GM21367 (cell line): ENCODE data around the gene CLDN1.
"Not testable (repeated sequence)": the region's sequence is repeated elsewhere in the genome, so short reads cannot be mapped to it uniquely, and the experiment has no call there.

Source experiments
- ATAC-seq: cut with Tn5 transposase; IDR thresholded peaks from one replicate; pipeline ENCODE4 v1.9.1; 2021; ENCODE audit not compliant: unreplicated experiment

Gene CLDN1

GRCh38 chr3:190294030-190294429 is 28.2 kb downstream of the CLDN1 start:
- ATAC-seq: no peak

GRCh38 chr3:190293621-190294020 is 28.6 kb downstream of the CLDN1 start:
- ATAC-seq: no peak

GRCh38 chr3:190291994-190292584 is 30.2 kb downstream of the CLDN1 start:
- no peak for ATAC-seq

GRCh38 chr3:190289989-190290388 is 32.3 kb downstream of the CLDN1 start:
- ATAC-seq: no peak

- ATAC-seq: no peak
Measured at GRCh38 chr3:190288836-190289235, 33.4 kb downstream of the CLDN1 start.

GRCh38 chr3:190286014-190286413 is 36.2 kb downstream of the CLDN1 start:
- ATAC-seq: no peak

- no peak for ATAC-seq
Measured at GRCh38 chr3:190281308-190282051, 40.8 kb downstream of the CLDN1 start.

GRCh38 chr3:190279690-190280089 is 42.6 kb downstream of the CLDN1 start:
- ATAC-seq: no peak

- no peak for ATAC-seq
Measured at GRCh38 chr3:190272747-190273146, 49.5 kb downstream of the CLDN1 start.

GRCh38 chr3:190269101-190269500 is 53.1 kb downstream of the CLDN1 start:
- no peak for ATAC-seq

- not testable (repeated sequence) for ATAC-seq
Measured at GRCh38 chr3:190267464-190267863, 54.8 kb downstream of the CLDN1 start.

GRCh38 chr3:190266913-190267290 is 55.3 kb downstream of the CLDN1 start:
- no peak for ATAC-seq

GRCh38 chr3:190266265-190266912 is 55.9 kb downstream of the CLDN1 start:
- no peak for ATAC-seq

GRCh38 chr3:190265796-190266195 is 56.5 kb downstream of the CLDN1 start:
- ATAC-seq: no peak

- no peak for ATAC-seq
Measured at GRCh38 chr3:190265126-190265525, 57.1 kb downstream of the CLDN1 start.

- no peak for ATAC-seq
Measured at GRCh38 chr3:190261740-190262139, 60.5 kb downstream of the CLDN1 start.

- no peak for ATAC-seq
Measured at GRCh38 chr3:190261015-190261414, 61.2 kb downstream of the CLDN1 start.

- no peak for ATAC-seq
Measured at GRCh38 chr3:190260301-190260700, 61.9 kb downstream of the CLDN1 start.

GRCh38 chr3:190258634-190259033 is 63.6 kb downstream of the CLDN1 start:
- no peak for ATAC-seq
